Endothelial cell of coronary artery (primary cell): ENCODE results near the gene CNR1. TPM values are rescaled to one million over a fixed set of nuclear protein-coding genes. Genes with fewer than 3 reads are reported as not detected.

ENCODE experiments used
- total RNA-seq: library from RNA; depleted of rRNA; stranded (reverse); fragments of >200 nt; gene quantifications from 2 replicates; pipeline ENCODE4 v1.2.3, GENCODE V29; 2014

The CNR1 gene
- under 0.01 and 15.1 TPM in 2 replicates for total RNA-seq

DNA sequence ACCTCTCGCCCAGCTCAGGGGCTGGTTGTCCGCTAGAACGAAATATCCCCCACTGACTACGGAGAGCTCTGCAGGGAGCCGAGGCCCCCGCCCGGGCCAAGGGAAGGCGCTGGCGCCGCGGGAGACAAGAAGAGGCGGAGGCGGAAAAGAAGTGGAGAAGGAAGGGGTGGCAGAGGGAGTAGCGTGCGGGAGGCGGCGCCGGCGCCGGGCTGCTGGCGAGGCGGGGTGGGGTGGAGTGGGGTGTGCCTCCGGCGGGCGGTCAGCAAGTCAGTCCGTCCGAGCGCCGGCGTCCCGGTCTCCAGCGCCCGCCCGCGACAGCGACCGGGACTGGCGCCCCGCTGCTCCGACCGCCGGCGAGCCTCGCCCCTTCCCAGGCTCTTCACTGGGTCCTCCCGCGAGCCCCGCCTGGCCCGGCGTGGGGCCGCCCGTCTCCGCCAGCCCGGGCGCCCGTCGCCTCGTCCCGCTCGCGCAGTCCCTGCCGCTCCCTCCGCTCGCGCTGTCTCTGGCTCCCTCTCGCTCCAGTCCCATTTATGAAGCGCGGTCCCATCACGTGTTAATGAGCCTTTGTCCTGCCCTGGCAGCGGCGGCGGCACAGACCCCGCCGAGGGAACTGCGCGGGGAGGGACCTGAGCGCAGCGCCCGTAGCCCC is at the start of gene CNR1:
Gene CNR1 (minus strand): TSS at position 504 of the 649 bp plus-strand sequence. CDS start 21,073 bp downstream, outside the sequence.

Other genes with a start within 250 kb of the CNR1 start
- not detected in 2 replicates for gene SPACA1, start 118.5 kb downstream of the CNR1 start, total RNA-seq